ENCODE results near the gene MYOZ2. TPM values are rescaled to one million over a fixed set of nuclear protein-coding genes. Genes with fewer than 3 reads are reported as not detected.

The MYOZ2 gene
- total RNA-seq, 1 donor from 2014 or later = not detected

- intact Hi-C loops (cut with micrococcal nuclease) = no loop called here
- no peak overlapping the region for H3K4me3 Mint-ChIP-seq
- peaks cover 8% of the 10 kb centered on the region for H3K27me3 Mint-ChIP-seq
- no peaks in the 10 kb centered on the region for H3K36me3 Mint-ChIP-seq (ENCODE audit: low read depth)
- no peak for DNase-seq
- H3K4me1 Mint-ChIP-seq = peaks cover 3% of the 10 kb centered on the region
- H3K27ac Mint-ChIP-seq = no peak overlapping the region
- peaks cover 3% of the 10 kb centered on the region for H3K9me3 Mint-ChIP-seq
Measured at GRCh38 chr4:119111296-119111695, 24.3 kb upstream of the MYOZ2 start.

- Mint-ChIP-seq H3K27me3 (peaks cover 8% of the 10 kb centered on the region), H3K4me3 (no peak overlapping the region), H3K9me3 (no peaks in the 10 kb centered on the region), H3K36me3 (ENCODE audit: low read depth) (no peaks in the 10 kb centered on the region), H3K4me1 (peaks cover 3% of the 10 kb centered on the region), H3K27ac (no peak overlapping the region)
- DNase-seq = no peak
- intact Hi-C loops (cut with micrococcal nuclease) = no loop called here
Measured at GRCh38 chr4:119113033-119113655, 22.5 kb upstream of the MYOZ2 start.

- no peaks in the 10 kb centered on the region for H3K9me3 Mint-ChIP-seq
- peaks cover 3% of the 10 kb centered on the region for H3K4me1 Mint-ChIP-seq
- intact Hi-C loops (cut with micrococcal nuclease) = no loop called here
Measured at GRCh38 chr4:119116021-119116420, 19.6 kb upstream of the MYOZ2 start.

GRCh38 chr4:119116925-119117900, 18.4 kb upstream of the MYOZ2 start:
- H3K9me3 Mint-ChIP-seq = no peaks in the 10 kb centered on the region
- DNase-seq = no peak
- peaks cover 3% of the 10 kb centered on the region for H3K4me1 Mint-ChIP-seq
- peaks cover 9% of the 10 kb centered on the region for H3K27me3 Mint-ChIP-seq
- H3K4me3 Mint-ChIP-seq = no peak overlapping the region
- intact Hi-C loops (cut with micrococcal nuclease) = no loop called here
- H3K27ac Mint-ChIP-seq = no peak overlapping the region
- no peaks in the 10 kb centered on the region for H3K36me3 Mint-ChIP-seq (ENCODE audit: low read depth)

More at GRCh38 chr4:119116021-119116420, 19.6 kb upstream of the MYOZ2 start:
- Mint-ChIP-seq H3K27me3 (peaks cover 9% of the 10 kb centered on the region), H3K27ac (no peak overlapping the region), H3K36me3 (ENCODE audit: low read depth) (no peaks in the 10 kb centered on the region), H3K4me3 (no peak overlapping the region)
- peak; percentile 6 for DNase-seq

- H3K4me1 Mint-ChIP-seq = no peaks in the 10 kb centered on the region
- H3K4me3 Mint-ChIP-seq = no peak overlapping the region
- no peaks in the 10 kb centered on the region for H3K36me3 Mint-ChIP-seq (ENCODE audit: low read depth)
- H3K27me3 Mint-ChIP-seq = peaks cover 9% of the 10 kb centered on the region
- no peak for DNase-seq
- H3K27ac Mint-ChIP-seq = no peak overlapping the region
- no peaks in the 10 kb centered on the region for H3K9me3 Mint-ChIP-seq
- intact Hi-C loops (cut with micrococcal nuclease) = no loop called here
Measured at GRCh38 chr4:119118397-119118796, 17.2 kb upstream of the MYOZ2 start.

GRCh38 chr4:119124352-119124751, 11.3 kb upstream of the MYOZ2 start:
- Mint-ChIP-seq H3K27me3 (peaks cover 5% of the 10 kb centered on the region), H3K4me3 (no peak overlapping the region), H3K27ac (no peak overlapping the region), H3K4me1 (peaks cover 2% of the 10 kb centered on the region), H3K9me3 (no peaks in the 10 kb centered on the region), H3K36me3 (ENCODE audit: low read depth) (no peaks in the 10 kb centered on the region)
- intact Hi-C loops (cut with micrococcal nuclease) = no loop called here
- no peak for DNase-seq

- Mint-ChIP-seq H3K4me1 (peaks cover 2% of the 10 kb centered on the region), H3K4me3 (no peak overlapping the region), H3K36me3 (ENCODE audit: low read depth) (no peaks in the 10 kb centered on the region), H3K9me3 (no peaks in the 10 kb centered on the region), H3K27ac (no peak overlapping the region), H3K27me3 (peaks cover 4% of the 10 kb centered on the region)
- intact Hi-C loops (cut with micrococcal nuclease) = no loop called here
- DNase-seq = no peak
Measured at GRCh38 chr4:119125931-119126330, 9.7 kb upstream of the MYOZ2 start.

- no peak overlapping the region for H3K4me3 Mint-ChIP-seq
- no peak overlapping the region for H3K27ac Mint-ChIP-seq
- peaks cover 4% of the 10 kb centered on the region for H3K27me3 Mint-ChIP-seq
- intact Hi-C loops (cut with micrococcal nuclease) = no loop called here
- DNase-seq = no peak
- no peaks in the 10 kb centered on the region for H3K9me3 Mint-ChIP-seq
- H3K4me1 Mint-ChIP-seq = peaks cover 2% of the 10 kb centered on the region
- no peaks in the 10 kb centered on the region for H3K36me3 Mint-ChIP-seq (ENCODE audit: low read depth)
Measured at GRCh38 chr4:119128148-119128547, 7.5 kb upstream of the MYOZ2 start.

- Mint-ChIP-seq H3K27ac (no peak overlapping the region), H3K9me3 (no peaks in the 10 kb centered on the region), H3K27me3 (peaks cover 2% of the 10 kb centered on the region), H3K36me3 (ENCODE audit: low read depth) (no peaks in the 10 kb centered on the region), H3K4me3 (no peak overlapping the region), H3K4me1 (no peaks in the 10 kb centered on the region)
- intact Hi-C loops (cut with micrococcal nuclease) = no loop called here
- no peak for DNase-seq
Measured at GRCh38 chr4:119130365-119131065, 5.1 kb upstream of the MYOZ2 start.

- Mint-ChIP-seq H3K36me3 (ENCODE audit: low read depth) (no peaks in the 10 kb centered on the region), H3K27ac (no peak overlapping the region), H3K4me1 (no peaks in the 10 kb centered on the region), H3K4me3 (no peak overlapping the region), H3K27me3 (peaks cover 2% of the 10 kb centered on the region), H3K9me3 (no peaks in the 10 kb centered on the region)
- no peak for DNase-seq
- intact Hi-C loops (cut with micrococcal nuclease) = no loop called here
Measured at GRCh38 chr4:119131164-119131563, 4.5 kb upstream of the MYOZ2 start.

- intact Hi-C loops (cut with micrococcal nuclease) = no loop called here
- H3K27me3 Mint-ChIP-seq = peaks cover 2% of the 10 kb centered on the region
- no peak overlapping the region for H3K27ac Mint-ChIP-seq
- no peaks in the 10 kb centered on the region for H3K9me3 Mint-ChIP-seq
- no peak for DNase-seq
- no peaks in the 10 kb centered on the region for H3K36me3 Mint-ChIP-seq (ENCODE audit: low read depth)
- no peak overlapping the region for H3K4me3 Mint-ChIP-seq
- no peaks in the 10 kb centered on the region for H3K4me1 Mint-ChIP-seq
Measured at GRCh38 chr4:119132306-119132705, 3.3 kb upstream of the MYOZ2 start.

- no peak for DNase-seq
- Mint-ChIP-seq H3K27me3 (no peaks in the 10 kb centered on the region), H3K4me3 (no peak overlapping the region), H3K27ac (no peak overlapping the region), H3K4me1 (peaks cover 9% of the 10 kb centered on the region), H3K9me3 (no peaks in the 10 kb centered on the region), H3K36me3 (ENCODE audit: low read depth) (no peaks in the 10 kb centered on the region)
- intact Hi-C loops (cut with micrococcal nuclease) = no loop called here
Measured at GRCh38 chr4:119136546-119136945, 914 bp downstream of the MYOZ2 start.

- Mint-ChIP-seq H3K4me1 (peaks cover 9% of the 10 kb centered on the region), H3K36me3 (ENCODE audit: low read depth) (no peaks in the 10 kb centered on the region), H3K27ac (no peak overlapping the region), H3K27me3 (no peaks in the 10 kb centered on the region), H3K9me3 (no peaks in the 10 kb centered on the region), H3K4me3 (no peak overlapping the region)
- intact Hi-C loops (cut with micrococcal nuclease) = no loop called here
- no peak for DNase-seq
Measured at GRCh38 chr4:119138046-119138445, 2.4 kb downstream of the MYOZ2 start.

GRCh38 chr4:119139311-119139710, 3.7 kb downstream of the MYOZ2 start:
- peaks cover 9% of the 10 kb centered on the region for H3K4me1 Mint-ChIP-seq
- no peaks in the 10 kb centered on the region for H3K9me3 Mint-ChIP-seq
- DNase-seq = no peak
- H3K4me3 Mint-ChIP-seq = no peak overlapping the region
- intact Hi-C loops (cut with micrococcal nuclease) = no loop called here
- H3K27ac Mint-ChIP-seq = no peak overlapping the region
- H3K36me3 Mint-ChIP-seq (ENCODE audit: low read depth) = no peaks in the 10 kb centered on the region
- no peaks in the 10 kb centered on the region for H3K27me3 Mint-ChIP-seq

Measured in activated CD4-positive, alpha-beta T cell treated with anti-CD3 and anti-CD28 coated beads, Interleukin-2, amount 10 ng/mL, durations not matched to agents 24 days and 14 days (primary cell).